HUES64 (cell line): ENCODE results near the gene PPARD.

Experiments
- H3K27ac ChIP-seq: 2 replicates; pipeline ENCODE4 v1.7.0; 2013; ENCODE audit warnings: low read depth, low read length, inconsistent platforms
- H3K27me3 ChIP-seq: 2 replicates; pipeline ENCODE4 v1.6.1; 2013; ENCODE audit warnings: mild to moderate bottlenecking, low read length; ENCODE audit not compliant: insufficient read depth
- H3K36me3 ChIP-seq: 2 replicates; pipeline ENCODE4 v1.6.1; 2013; ENCODE audit warnings: mild to moderate bottlenecking, low read length; ENCODE audit not compliant: insufficient read depth
- H3K4me1 ChIP-seq: 2 replicates; pipeline ENCODE4 v1.6.1; 2013; ENCODE audit warnings: mild to moderate bottlenecking, low read length, moderate library complexity; ENCODE audit not compliant: insufficient read depth
- H3K4me3 ChIP-seq: 2 replicates; pipeline ENCODE4 v1.5.1; 2013; ENCODE audit warnings: mild to moderate bottlenecking, low read length, moderate library complexity
- H3K9ac ChIP-seq: 2 replicates; pipeline ENCODE4 v1.6.1; 2013; ENCODE audit warnings: mild to moderate bottlenecking, low read depth, low read length
- H3K9me3 ChIP-seq: 2 replicates; pipeline ENCODE4 v1.6.1; 2013; ENCODE audit warnings: low read depth, low read length; ENCODE audit not compliant: insufficient read depth
- WGBS: fragments of 150-250, 120-280 bp; methylation state at CpG from one replicate; pipeline ENCODE4 v1.1.7; 2013; ENCODE audit warnings: missing lambda C conversion rate; 5-methylcytosine and 5-hydroxymethylcytosine counted together

Gene PPARD

GRCh38 chr6:35475573-35475972, 133.2 kb downstream of the PPARD start:
- no peaks in the 10 kb centered on the region for H3K9me3 ChIP-seq
- peaks cover 54% of the 10 kb centered on the region for H3K36me3 ChIP-seq
- 98% methylated on average over 4 of the region's 4 CpGs for WGBS
- H3K4me1 ChIP-seq: peaks cover 4% of the 10 kb centered on the region; the same call in 1 of the 2 replicates
- H3K9ac ChIP-seq: no peak overlapping the region
- no peak overlapping the region for H3K4me3 ChIP-seq
- H3K27me3 ChIP-seq: no peaks in the 10 kb centered on the region
- no peak overlapping the region for H3K27ac ChIP-seq

GRCh38 chr6:35476004-35476403, 133.6 kb downstream of the PPARD start:
- Histone ChIP-seq H3K4me1 (peaks cover 3% of the 10 kb centered on the region; the same call in 1 of the 2 replicates), H3K27me3 (no peaks in the 10 kb centered on the region), H3K9ac (no peak overlapping the region), H3K4me3 (no peak overlapping the region), H3K9me3 (no peaks in the 10 kb centered on the region), H3K27ac (no peak overlapping the region), H3K36me3 (peaks cover 52% of the 10 kb centered on the region)
- WGBS: 91% methylated on average over 14 of the region's 14 CpGs

- Histone ChIP-seq H3K27ac (no peak overlapping the region), H3K36me3 (peaks cover 44% of the 10 kb centered on the region), H3K4me3 (no peak overlapping the region), H3K9me3 (no peaks in the 10 kb centered on the region), H3K27me3 (no peaks in the 10 kb centered on the region), H3K4me1 (no peaks in the 10 kb centered on the region), H3K9ac (no peak overlapping the region)
- WGBS: 84% methylated on average over 8 of the region's 8 CpGs
Measured at GRCh38 chr6:35477028-35477427, 134.7 kb downstream of the PPARD start.
